Measurements from ENCODE around the gene PPP2R3C. TPM values are rescaled to one million over a fixed set of nuclear protein-coding genes. Genes with fewer than 3 reads are reported as not detected.

Gene PPP2R3C
- total RNA-seq, 1 donor from 2014 or later, result 29.0 TPM

DNA sequence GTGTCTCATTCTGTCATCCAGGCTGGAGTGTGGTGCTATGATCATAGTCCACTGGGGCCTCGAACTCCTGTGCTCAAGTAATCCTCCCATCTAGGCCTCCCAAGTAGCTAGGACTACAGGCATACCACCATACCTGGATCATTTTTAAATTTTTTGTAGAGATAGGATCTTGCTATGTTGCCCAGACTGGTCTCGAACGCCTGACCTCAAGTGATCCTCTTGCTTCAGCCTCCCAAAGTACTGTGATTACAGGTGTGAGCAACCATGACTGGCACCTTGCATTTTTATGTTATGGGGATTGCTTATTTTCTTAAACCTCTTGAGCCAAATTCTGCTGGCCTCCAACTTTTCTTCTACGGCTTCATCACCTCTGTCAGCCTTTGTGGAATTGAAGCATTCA is 27.4 kb upstream of the PPP2R3C start:
- no peak for DNase-seq (ENCODE audit: extremely low spot score, unreplicated experiment)
- no peak overlapping the region for H3K27ac Mint-ChIP-seq
- peaks cover 20% of the 10 kb centered on the region for H3K36me3 Mint-ChIP-seq
- H3K4me1 Mint-ChIP-seq (ENCODE audit: unreplicated experiment), result no peaks in the 10 kb centered on the region
- TF ChIP-seq, protein P1, sequence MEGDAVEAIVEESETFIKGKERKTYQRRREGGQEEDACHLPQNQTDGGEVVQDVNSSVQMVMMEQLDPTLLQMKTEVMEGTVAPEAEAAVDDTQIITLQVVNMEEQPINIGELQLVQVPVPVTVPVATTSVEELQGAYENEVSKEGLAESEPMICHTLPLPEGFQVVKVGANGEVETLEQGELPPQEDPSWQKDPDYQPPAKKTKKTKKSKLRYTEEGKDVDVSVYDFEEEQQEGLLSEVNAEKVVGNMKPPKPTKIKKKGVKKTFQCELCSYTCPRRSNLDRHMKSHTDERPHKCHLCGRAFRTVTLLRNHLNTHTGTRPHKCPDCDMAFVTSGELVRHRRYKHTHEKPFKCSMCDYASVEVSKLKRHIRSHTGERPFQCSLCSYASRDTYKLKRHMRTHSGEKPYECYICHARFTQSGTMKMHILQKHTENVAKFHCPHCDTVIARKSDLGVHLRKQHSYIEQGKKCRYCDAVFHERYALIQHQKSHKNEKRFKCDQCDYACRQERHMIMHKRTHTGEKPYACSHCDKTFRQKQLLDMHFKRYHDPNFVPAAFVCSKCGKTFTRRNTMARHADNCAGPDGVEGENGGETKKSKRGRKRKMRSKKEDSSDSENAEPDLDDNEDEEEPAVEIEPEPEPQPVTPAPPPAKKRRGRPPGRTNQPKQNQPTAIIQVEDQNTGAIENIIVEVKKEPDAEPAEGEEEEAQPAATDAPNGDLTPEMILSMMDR (conservative IDR thresholded peaks at IDR 0.05), result no peak
- peaks cover 4% of the 10 kb centered on the region for H3K9me3 Mint-ChIP-seq
- H3K4me3 Mint-ChIP-seq, result no peak overlapping the region
- no peaks in the 10 kb centered on the region for H3K27me3 Mint-ChIP-seq

DNA sequence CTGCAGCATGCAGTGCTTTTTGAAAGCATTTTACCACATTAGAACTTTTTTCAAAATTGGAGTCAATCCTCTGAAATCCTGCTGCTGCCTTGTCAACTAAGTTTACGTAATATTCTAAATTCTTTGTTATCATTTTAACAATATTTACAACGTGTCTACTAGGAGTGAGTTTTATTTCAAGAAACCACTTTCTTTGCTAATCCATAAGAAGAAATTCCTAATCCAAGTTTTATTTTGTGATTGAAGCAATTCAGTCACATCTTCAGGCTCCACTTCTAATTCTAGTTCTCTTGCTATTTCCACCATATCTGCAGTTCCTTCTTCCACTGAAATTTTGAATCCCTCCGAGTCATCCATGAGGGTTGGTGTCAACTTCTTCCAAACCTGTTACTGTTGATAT is 25.9 kb upstream of the PPP2R3C start:
- Mint-ChIP-seq H3K27ac (no peak overlapping the region), H3K9me3 (peaks cover 4% of the 10 kb centered on the region), H3K4me1 (ENCODE audit: unreplicated experiment) (no peaks in the 10 kb centered on the region), H3K27me3 (no peaks in the 10 kb centered on the region), H3K4me3 (no peak overlapping the region), H3K36me3 (peaks cover 20% of the 10 kb centered on the region)
- TF ChIP-seq, protein P1 (conservative IDR thresholded peaks at IDR 0.05), result no peak
- DNase-seq (ENCODE audit: extremely low spot score, unreplicated experiment), result no peak

DNA sequence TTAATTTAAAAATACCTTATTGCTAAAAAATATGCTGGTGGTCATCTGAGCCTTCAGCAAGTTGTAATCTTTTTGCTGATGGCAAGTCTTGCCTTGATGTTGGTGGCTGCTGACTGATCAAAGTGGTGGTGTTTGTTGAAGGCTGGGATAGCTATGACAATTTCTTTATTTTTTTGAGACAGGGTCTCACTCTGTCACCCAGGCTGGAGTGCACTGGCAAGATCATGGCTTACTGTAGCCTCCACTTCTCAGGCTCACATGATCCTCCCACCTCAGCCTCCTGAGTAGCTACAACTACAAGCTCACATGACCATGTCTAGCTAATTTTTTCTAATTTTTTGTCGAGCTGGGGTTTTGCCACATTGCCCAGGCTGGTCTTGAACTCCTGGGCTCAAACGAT is 25.4 kb upstream of the PPP2R3C start:
- Mint-ChIP-seq H3K36me3 (peaks cover 20% of the 10 kb centered on the region), H3K4me3 (no peak overlapping the region), H3K4me1 (ENCODE audit: unreplicated experiment) (no peaks in the 10 kb centered on the region), H3K9me3 (peaks cover 4% of the 10 kb centered on the region), H3K27ac (no peak overlapping the region), H3K27me3 (no peaks in the 10 kb centered on the region)
- DNase-seq (ENCODE audit: extremely low spot score, unreplicated experiment), result no peak
- TF ChIP-seq, protein P1 (conservative IDR thresholded peaks at IDR 0.05), result no peak

DNA sequence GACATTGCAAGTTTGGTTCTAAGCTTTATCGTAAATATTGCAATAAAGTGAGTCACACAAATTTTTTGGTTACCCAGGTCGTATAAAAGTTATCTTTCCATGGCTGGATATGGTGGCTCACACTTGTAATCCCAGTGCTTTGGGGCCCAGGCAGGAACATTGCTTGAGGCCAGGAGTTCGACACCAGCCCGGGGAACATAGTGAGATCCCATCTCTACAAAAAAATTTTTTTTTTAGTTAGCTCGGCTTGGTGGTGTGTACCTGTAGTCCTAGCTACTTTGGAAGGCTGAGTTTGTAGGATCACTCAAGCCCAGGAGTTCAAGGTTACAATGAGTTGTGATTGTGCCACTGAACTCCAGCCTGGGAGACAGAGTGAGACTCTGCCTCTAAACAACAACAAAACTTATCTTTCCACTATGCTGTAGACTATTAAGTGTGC is 24.9 kb upstream of the PPP2R3C start:
- Mint-ChIP-seq H3K4me3 (no peak overlapping the region), H3K4me1 (ENCODE audit: unreplicated experiment) (no peaks in the 10 kb centered on the region), H3K27me3 (no peaks in the 10 kb centered on the region), H3K9me3 (peaks cover 4% of the 10 kb centered on the region), H3K36me3 (peaks cover 17% of the 10 kb centered on the region), H3K27ac (no peak overlapping the region)
- TF ChIP-seq, protein P1 (conservative IDR thresholded peaks at IDR 0.05), result no peak
- no peak for DNase-seq (ENCODE audit: extremely low spot score, unreplicated experiment)

DNA sequence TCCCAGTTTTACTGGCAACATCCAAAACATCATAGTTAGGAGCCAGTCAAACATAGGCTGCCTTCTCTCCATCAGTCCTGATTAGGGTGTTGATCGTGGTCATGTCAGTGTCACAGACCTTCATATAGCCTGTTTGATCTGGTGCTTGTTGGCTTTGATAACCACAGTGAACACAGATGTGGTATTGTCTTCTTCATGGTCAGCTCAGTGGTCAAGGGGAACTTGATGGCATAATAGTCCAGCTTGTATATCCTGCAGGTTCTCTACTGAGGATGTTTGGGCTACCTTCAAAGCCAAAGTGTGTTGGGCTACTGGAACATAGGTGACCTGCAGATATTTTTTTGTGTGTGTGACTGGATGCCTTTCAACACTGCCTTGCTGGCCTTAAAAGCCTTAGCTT is 22.2 kb upstream of the PPP2R3C start:
- Mint-ChIP-seq H3K4me3 (no peak overlapping the region), H3K27ac (no peak overlapping the region), H3K9me3 (peaks cover 4% of the 10 kb centered on the region), H3K36me3 (peaks cover 5% of the 10 kb centered on the region), H3K27me3 (no peaks in the 10 kb centered on the region), H3K4me1 (ENCODE audit: unreplicated experiment) (no peaks in the 10 kb centered on the region)
- TF ChIP-seq, protein P1 (conservative IDR thresholded peaks at IDR 0.05), result no peak
- no peak for DNase-seq (ENCODE audit: extremely low spot score, unreplicated experiment)

Data from type B pancreatic cell (in vitro differentiated cells).